Spleen (tissue), 11 donors: ENCODE measurements around the gene SPTSSA. TPM values are rescaled to one million over a fixed set of nuclear protein-coding genes. Genes with fewer than 3 reads are reported as not detected.

Experiments
- DNase-seq: peaks from one replicate; pipeline ENCODE4 v3.0.0-alpha.2; 2020
- H3K27ac ChIP-seq, 8 donors: fragments of 200-600 bp; sonication (generic) in 7 of 8; 1 replicate in 4 of 8; 2 replicates in 4 of 8; pipeline versions ENCODE4 v1.5.0 to v1.8.0; 2016 to 2021; ENCODE audit warnings: inconsistent platforms in 4 of 8, mild to moderate bottlenecking in 4 of 8, moderate library complexity in 1 of 8
- H3K27me3 ChIP-seq, 7 donors: fragments of 200-600 bp; sonication (generic) in 6 of 7; replicated peaks in 1 of 7; 1 replicate in 4 of 7; 2 replicates in 3 of 7; pipeline versions ENCODE4 v1.5.0 to v1.8.0; 2016 to 2021; ENCODE audit warnings: inconsistent platforms in 3 of 7, mild to moderate bottlenecking in 1 of 7
- H3K36me3 ChIP-seq, 6 donors: fragments of 200-600 bp; sonication (generic) in 5 of 6; 1 replicate in 4 of 6; 2 replicates in 2 of 6; pipeline versions ENCODE4 v1.5.0 to v1.8.0; 2016 to 2021; ENCODE audit warnings: inconsistent platforms in 2 of 6
- H3K4me1 ChIP-seq, 6 donors: fragments of 200-600 bp; sonication (generic) in 5 of 6; 1 replicate in 3 of 6; 2 replicates in 3 of 6; pipeline versions ENCODE4 v1.5.0 to v1.8.0; 2016 to 2021; ENCODE audit warnings: inconsistent platforms in 3 of 6
- H3K4me3 ChIP-seq, 8 donors: fragments of 200-600 bp; sonication (generic) in 7 of 8; 1 replicate in 4 of 8; 2 replicates in 4 of 8; pipeline versions ENCODE4 v1.5.0 to v1.8.0; 2016 to 2021; ENCODE audit warnings: inconsistent platforms in 4 of 8, mild to moderate bottlenecking in 4 of 8, moderate library complexity in 2 of 8
- H3K9me3 ChIP-seq, 8 donors: fragments of 200-600 bp; sonication (generic) in 7 of 8; 1 replicate in 4 of 8; 2 replicates in 4 of 8; pipeline versions ENCODE4 v1.5.0 to v1.8.0; 2016 to 2021; ENCODE audit warnings: inconsistent platforms in 4 of 8
- POLR2A ChIP-seq, 3 donors: fragments of 450-650 bp; IDR thresholded peaks; one replicate each; pipeline ENCODE4 v1.5.1; 2017; ENCODE audit warnings: antibody characterized with exemption in 3 of 3, mild to moderate bottlenecking in 1 of 3
- POLR2AphosphoS5 ChIP-seq, 3 donors: sonication (generic); formaldehyde crosslinking; IDR thresholded peaks; one replicate each; pipeline ENCODE4 v1.5.1; 2017; ENCODE audit warnings: antibody characterized with exemption in 3 of 3
- WGBS, 5 donors: extraction: QIAGEN DNeasy Blood & Tissue Kit in 3 of 5; methylation state at CpG; one replicate each; pipeline versions ENCODE4 v1.1.5 to v1.1.7; 2013 to 2018; 5-methylcytosine and 5-hydroxymethylcytosine counted together
- intact Hi-C: fragments of 100-400 bp; cut with DNase I; formaldehyde crosslinking; loops from one replicate; pipeline ENCODE4 v1.15.0; 2023; ENCODE audit warnings: low total_unique reads
- polyA plus RNA-seq, 3 donors: library from polyadenylated mRNA; stranded (reverse); fragments of 200-250 nt; gene quantifications; one replicate each; pipeline ENCODE4 v1.2.1, GENCODE V29; 2013
- total RNA-seq, 7 donors: library from RNA; depleted of rRNA in 3 of 7; stranded (reverse); fragments of >200 nt in 3 of 7; fragmentation: NEBNext Ultra II Directional in 4 of 7; extraction: Animal tissue kit (Norgen Biotek cat#: 25700) in 4 of 7; gene quantifications; one replicate each; pipeline versions ENCODE4 v1.1.0 to v1.2.1, GENCODE V29; 2016 to 2021
- TF ChIP-seq, protein P1 (sequence below), 11 experiments: fragments of 200-600 bp in 7 of 11; fragments of 450-650 bp in 4 of 11; sonication (generic) in 4 of 11; IDR thresholded peaks in 8 of 11; conservative IDR thresholded peaks in 3 of 11; 1 replicate in 7 of 11; 2 replicates in 4 of 11; pipeline versions ENCODE4 v1.4.0 to v1.8.0; 2016 to 2021; ENCODE audit warnings: antibody characterized with exemption in 11 of 11, inconsistent platforms in 4 of 11, mild to moderate bottlenecking in 1 of 11
- donor health status: healthy with polysubstance abuse.
- donor health status: DM: no; HTN: no; CAD: no; lungs with moderate emphysema.
- donor health status: DM: no; HTN: no; CAD: no.
- donor health status: Bipolar disorder and iron deficiency.
- donor health status: healthy.
- donor health status: DM: no; HTN: no; CAD: no.
- donor health status: DM: yes; HTN: yes; CAD: no.

The SPTSSA gene
- total and polyA plus RNA-seq, 10 donors = 8.9 to 16.7 (median 13.3) TPM

DNA sequence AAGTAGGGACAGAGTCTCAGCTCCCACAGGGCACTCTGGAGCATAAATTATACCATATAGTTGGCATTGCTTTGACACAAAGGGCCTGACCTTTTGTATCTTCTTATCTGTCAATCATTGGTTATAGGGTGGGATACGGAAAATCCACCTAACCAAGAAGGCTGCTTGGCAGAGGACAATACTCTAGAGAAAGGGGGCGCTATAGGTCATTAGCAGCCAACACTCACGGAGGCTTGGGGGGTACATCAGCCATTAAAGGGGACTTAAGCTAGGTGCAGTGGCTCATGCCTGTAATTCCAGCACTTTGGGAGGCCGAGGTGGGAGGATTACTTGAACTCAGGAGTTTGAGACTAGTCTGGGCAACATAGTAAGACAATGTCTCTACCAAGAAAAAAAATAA is 22.9 kb downstream of the SPTSSA start:
- no peak overlapping the region for H3K27ac ChIP-seq
- TF ChIP-seq, protein P1, sequence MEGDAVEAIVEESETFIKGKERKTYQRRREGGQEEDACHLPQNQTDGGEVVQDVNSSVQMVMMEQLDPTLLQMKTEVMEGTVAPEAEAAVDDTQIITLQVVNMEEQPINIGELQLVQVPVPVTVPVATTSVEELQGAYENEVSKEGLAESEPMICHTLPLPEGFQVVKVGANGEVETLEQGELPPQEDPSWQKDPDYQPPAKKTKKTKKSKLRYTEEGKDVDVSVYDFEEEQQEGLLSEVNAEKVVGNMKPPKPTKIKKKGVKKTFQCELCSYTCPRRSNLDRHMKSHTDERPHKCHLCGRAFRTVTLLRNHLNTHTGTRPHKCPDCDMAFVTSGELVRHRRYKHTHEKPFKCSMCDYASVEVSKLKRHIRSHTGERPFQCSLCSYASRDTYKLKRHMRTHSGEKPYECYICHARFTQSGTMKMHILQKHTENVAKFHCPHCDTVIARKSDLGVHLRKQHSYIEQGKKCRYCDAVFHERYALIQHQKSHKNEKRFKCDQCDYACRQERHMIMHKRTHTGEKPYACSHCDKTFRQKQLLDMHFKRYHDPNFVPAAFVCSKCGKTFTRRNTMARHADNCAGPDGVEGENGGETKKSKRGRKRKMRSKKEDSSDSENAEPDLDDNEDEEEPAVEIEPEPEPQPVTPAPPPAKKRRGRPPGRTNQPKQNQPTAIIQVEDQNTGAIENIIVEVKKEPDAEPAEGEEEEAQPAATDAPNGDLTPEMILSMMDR (IDR thresholded peaks at IDR 0.05 in 8 of 11, conservative IDR thresholded peaks at IDR 0.05 in 3 of 11) = no peak
- TF ChIP-seq POLR2AphosphoS5 (IDR thresholded peaks at IDR 0.05) (no peak), POLR2A (IDR thresholded peaks at IDR 0.05) (no peak)

DNA sequence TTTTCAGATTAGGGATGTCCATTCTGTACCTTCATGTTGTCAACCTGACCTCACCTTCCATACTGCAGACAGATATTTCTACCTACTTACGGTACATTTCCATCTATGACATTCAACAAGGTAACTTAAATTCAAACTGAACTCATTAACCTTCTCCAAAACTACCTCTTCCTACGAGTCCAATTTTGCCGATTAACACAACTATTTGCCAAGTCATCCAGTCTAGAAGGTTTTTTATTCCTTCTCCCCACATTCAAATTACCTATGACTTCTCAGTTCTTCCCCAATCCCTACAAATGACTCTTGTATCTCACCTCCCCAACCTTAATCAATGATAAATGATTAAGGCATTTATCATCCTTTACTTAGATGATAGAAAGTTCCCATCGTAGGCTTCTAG is 23.6 kb downstream of the SPTSSA start:
- H3K9me3 ChIP-seq = no peaks in the 10 kb centered on the region
- WGBS, 5 donors = 94 to 97% (median 96%) methylated on average over 4 of the region's 4 CpGs
- intact Hi-C loops = no loop called here
- DNase-seq = no peak
- no peak overlapping the region for H3K27ac ChIP-seq
- TF ChIP-seq POLR2AphosphoS5 (IDR thresholded peaks at IDR 0.05) = no peak
- TF ChIP-seq, protein P1 (IDR thresholded peaks at IDR 0.05 in 8 of 11, conservative IDR thresholded peaks at IDR 0.05 in 3 of 11) = no peak
- TF ChIP-seq POLR2A (IDR thresholded peaks at IDR 0.05) = no peak
- H3K4me3 ChIP-seq = no peak overlapping the region
- H3K36me3 ChIP-seq = peaks cover 0 to 9% (median 0%) of the 10 kb centered on the region in 6 donors
- no peaks in the 10 kb centered on the region for H3K27me3 ChIP-seq
- peaks cover 0 to 16% (median 8%) of the 10 kb centered on the region in 6 donors for H3K4me1 ChIP-seq

More for the DNA sequence above, 22.9 kb downstream of the SPTSSA start:
- H3K4me1 ChIP-seq = peaks cover 0 to 16% (median 8%) of the 10 kb centered on the region in 6 donors
- intact Hi-C loops = no loop called here
- H3K9me3 ChIP-seq = no peaks in the 10 kb centered on the region
- H3K36me3 ChIP-seq = peaks cover 0 to 4% (median 0%) of the 10 kb centered on the region in 6 donors
- no peaks in the 10 kb centered on the region for H3K27me3 ChIP-seq
- H3K4me3 ChIP-seq = no peak overlapping the region
- 92 to 97% (median 94%) methylated on average over 4 of the region's 4 CpGs for WGBS, 5 donors
- DNase-seq = no peak

DNA sequence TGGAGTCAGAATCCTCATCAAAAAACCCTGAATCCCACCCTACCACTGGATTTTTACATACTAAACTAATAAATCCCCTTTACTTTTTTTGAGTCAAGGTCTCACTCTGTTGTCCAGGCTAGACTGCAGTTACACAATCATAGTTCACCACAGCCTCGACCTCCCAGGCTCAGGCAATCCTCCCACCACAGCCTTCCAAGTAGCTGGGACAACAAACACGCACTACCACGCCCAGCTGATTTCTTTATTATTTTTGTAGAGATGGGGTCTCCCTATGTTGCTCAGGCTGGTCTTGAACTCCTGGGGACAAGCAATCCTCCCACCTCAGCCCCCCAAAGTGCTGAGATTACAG is 24.3 kb downstream of the SPTSSA start:
- Histone ChIP-seq H3K9me3 (no peaks in the 10 kb centered on the region), H3K36me3 (peaks cover 0 to 11% (median 0%) of the 10 kb centered on the region in 6 donors), H3K27me3 (no peaks in the 10 kb centered on the region), H3K4me3 (no peak overlapping the region), H3K4me1 (peaks cover 0 to 16% (median 8%) of the 10 kb centered on the region in 6 donors), H3K27ac (no peak overlapping the region)
- TF ChIP-seq POLR2A (IDR thresholded peaks at IDR 0.05) = no peak
- no peak for TF ChIP-seq POLR2AphosphoS5 (IDR thresholded peaks at IDR 0.05)
- TF ChIP-seq, protein P1 (IDR thresholded peaks at IDR 0.05 in 8 of 11, conservative IDR thresholded peaks at IDR 0.05 in 3 of 11) = no peak
- 89 to 98% (median 93%) methylated on average over 3 of the region's 3 CpGs for WGBS, 5 donors
- intact Hi-C loops = no loop called here
- DNase-seq = no peak

DNA sequence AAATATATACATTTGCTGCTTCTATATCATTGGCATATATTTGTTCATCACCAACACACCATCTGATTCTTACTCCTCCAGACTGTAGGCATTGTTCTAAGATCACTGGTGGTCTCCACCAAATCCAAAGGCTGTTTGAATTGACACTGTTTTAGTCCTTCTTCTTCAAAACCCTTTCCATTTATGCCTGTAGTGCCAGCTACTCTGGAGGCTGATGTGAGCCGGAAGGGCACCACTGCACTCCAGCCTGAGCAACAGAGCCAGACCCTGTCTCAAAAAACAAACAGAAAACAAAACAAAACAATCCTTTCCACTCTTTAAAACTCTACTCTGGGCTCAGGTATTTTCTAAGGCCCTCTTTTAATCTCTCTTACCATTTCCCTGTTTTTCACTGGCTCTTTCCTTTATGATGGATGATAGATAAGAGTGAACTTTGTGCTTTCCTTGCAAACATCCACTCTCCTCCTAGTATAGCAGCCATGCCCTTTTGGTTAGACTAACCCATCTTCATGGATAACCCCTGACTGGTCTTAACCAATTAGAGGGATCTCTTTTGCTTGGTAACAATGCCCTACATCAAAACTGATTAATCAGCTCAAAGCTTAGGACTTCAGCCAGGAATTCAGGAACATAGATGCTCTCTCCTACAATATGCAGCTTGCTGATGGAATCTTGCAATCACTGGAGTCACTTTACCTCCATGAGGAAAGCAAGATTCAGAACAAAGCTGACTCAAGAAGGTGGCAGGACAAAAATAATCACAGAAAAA is 24.9 kb downstream of the SPTSSA start:
- no peaks in the 10 kb centered on the region for H3K9me3 ChIP-seq
- no peak for DNase-seq
- intact Hi-C loops = no loop called here
- H3K27me3 ChIP-seq = no peaks in the 10 kb centered on the region
- no peak overlapping the region for H3K4me3 ChIP-seq
- 93 to 100% (median 97%) methylated on average over 1 of the region's 1 CpG for WGBS, 5 donors
- peaks cover 0 to 11% (median 0%) of the 10 kb centered on the region in 6 donors for H3K36me3 ChIP-seq
- TF ChIP-seq POLR2A (IDR thresholded peaks at IDR 0.05) (no peak), POLR2AphosphoS5 (IDR thresholded peaks at IDR 0.05) (no peak)
- TF ChIP-seq, protein P1 (IDR thresholded peaks at IDR 0.05 in 8 of 11, conservative IDR thresholded peaks at IDR 0.05 in 3 of 11) = no peak
- H3K4me1 ChIP-seq = peaks cover 0 to 16% (median 8%) of the 10 kb centered on the region in 6 donors
- H3K27ac ChIP-seq = no peak overlapping the region
